K562 (cell line): Measurements from ENCODE around the gene GBA2. TPM values are rescaled to one million over a fixed set of nuclear protein-coding genes. Genes with fewer than 3 reads are reported as not detected.

Experiments
- CTBP1 ChIP-seq: fragments of 450-650 bp; IDR thresholded peaks from 2 replicates; pipeline ENCODE4 v1.6.1; 2016; ENCODE audit warnings: borderline replicate concordance
- ELF2 ChIP-seq: fragments of 250-450 bp; sonication (Bioruptor Pico); IDR thresholded peaks from 2 replicates; pipeline ENCODE4 v1.5.0; 2021; ENCODE audit warnings: mild to moderate bottlenecking
- HNRNPL ChIP-seq: fragments of 200-400 bp; formaldehyde crosslinking; IDR thresholded peaks from 2 replicates; pipeline ENCODE4 v1.6.1; 2017; ENCODE audit warnings: low read depth, mild to moderate bottlenecking, low read length
- OTX1 ChIP-seq: fragments of 450-650 bp; formaldehyde crosslinking; IDR thresholded peaks from 2 replicates; pipeline ENCODE4 v1.4.0; 2022; ENCODE audit warnings: mild to moderate bottlenecking
- PTRF ChIP-seq: fragments of 450-650 bp; IDR thresholded peaks from 2 replicates; pipeline ENCODE4 v1.6.1; 2016; ENCODE audit warnings: mild to moderate bottlenecking, missing genetic modification characterization, missing compliant biosample characterization
- RHOXF2B ChIP-seq: fragments of 250-450 bp; sonication (Bioruptor Pico); conservative IDR thresholded peaks from 2 replicates; pipeline ENCODE4 v1.5.1; 2021
- SMARCA4 ChIP-seq: fragments of 450-650 bp; IDR thresholded peaks from 2 replicates; pipeline ENCODE4 v1.6.1; 2016
- SMARCB1 ChIP-seq: IDR thresholded peaks from 2 replicates; pipeline ENCODE4 v1.6.1; 2011; ENCODE audit warnings: improper control_type of control experiment, low read depth; ENCODE audit not compliant: insufficient read length
- SMARCE1 ChIP-seq: fragments of 450-650 bp; IDR thresholded peaks from 2 replicates; pipeline ENCODE4 v1.7.1; 2016; ENCODE audit warnings: mild to moderate bottlenecking
- SRF ChIP-seq, 2 experiments: fragments of 250-450, 450-650 bp in 1 of 2; sonication (Bioruptor Pico) in 1 of 2; sonication (generic) in 1 of 2; formaldehyde crosslinking; IDR thresholded peaks; 2 replicates each; pipeline versions ENCODE4 v1.5.0 to v1.5.1; 2020 to 2022; ENCODE audit warnings: mild to moderate bottlenecking in 1 of 2, missing genetic modification reagents in 1 of 2
- XRCC5 ChIP-seq: fragments of 200-400 bp; formaldehyde crosslinking; IDR thresholded peaks from 2 replicates; pipeline ENCODE4 v1.6.1; 2017; ENCODE audit warnings: low read depth, mild to moderate bottlenecking, low read length
- ZBTB8A ChIP-seq: fragments of 450-650 bp; IDR thresholded peaks from 2 replicates; pipeline ENCODE4 v1.6.1; 2018; ENCODE audit warnings: mild to moderate bottlenecking, moderate library complexity; ENCODE audit not compliant: partially characterized antibody
- ZC3H4 ChIP-seq: sonication (generic); formaldehyde crosslinking; IDR thresholded peaks from 2 replicates; pipeline ENCODE4 v1.9.0; 2021; ENCODE audit warnings: missing genetic modification reagents, borderline replicate concordance
- polyA plus RNA-seq, 8 experiments: library from polyadenylated mRNA; depleted of rRNA in 4 of 8; stranded (reverse) in 5 of 8; unstranded in 3 of 8; fragments of >200 nt; fragmentation: Nextera tagmentation in 2 of 8; fragmentation: Illumina TruSeq in 1 of 8; extraction: Ambion mirVana in 2 of 8; extraction: Trizol in 1 of 8; gene quantifications; 2 replicates each; pipeline versions ENCODE4 v1.2.1 to v1.2.3, GENCODE V29; 2011 to 2014; ENCODE audit warnings: inconsistent platforms in 1 of 8, missing spikeins in 1 of 8
- total RNA-seq, 7 experiments: library from RNA; depleted of rRNA in 6 of 7; stranded (reverse); fragments of >200 nt in 6 of 7; fragmentation: Illumina TruSeq in 2 of 7; extraction: Trizol in 2 of 7; gene quantifications; 2 replicates each; pipeline versions ENCODE4 v1.2.1 to v1.2.3, GENCODE V29; 2011 to 2021; ENCODE audit warnings: low replicate concordance in 1 of 7
- TF ChIP-seq, protein P1 (sequence below): sonication (generic); formaldehyde crosslinking; IDR thresholded peaks from 2 replicates; pipeline ENCODE4 v1.8.0; 2023; ENCODE audit warnings: mild to moderate bottlenecking, missing genetic modification reagents
- TF ChIP-seq, protein P2 (sequence below): fragments of 250-450 bp; sonication (Bioruptor Pico); IDR thresholded peaks from 2 replicates; pipeline ENCODE4 v1.4.0; 2020; ENCODE audit warnings: mild to moderate bottlenecking
- TF ChIP-seq, protein P3 (sequence below): fragments of 250-450 bp; sonication (Bioruptor Pico); IDR thresholded peaks from 2 replicates; pipeline ENCODE4 v1.9.0; 2021; ENCODE audit warnings: mild to moderate bottlenecking, inconsistent platforms
- TF ChIP-seq, protein P4 (sequence below): fragments of 250-450 bp; sonication (Bioruptor Pico); IDR thresholded peaks from 2 replicates; pipeline ENCODE4 v1.8.0; 2022; ENCODE audit warnings: moderate library complexity, mild to moderate bottlenecking, inconsistent platforms

GBA2 gene
- total and polyA plus RNA-seq, 9 of the 15 experiments (the other 6 are each of a cell fraction or from before 2014, with no cell fraction given): 14.1 to 60.4 (median 32.1) TPM

DNA sequence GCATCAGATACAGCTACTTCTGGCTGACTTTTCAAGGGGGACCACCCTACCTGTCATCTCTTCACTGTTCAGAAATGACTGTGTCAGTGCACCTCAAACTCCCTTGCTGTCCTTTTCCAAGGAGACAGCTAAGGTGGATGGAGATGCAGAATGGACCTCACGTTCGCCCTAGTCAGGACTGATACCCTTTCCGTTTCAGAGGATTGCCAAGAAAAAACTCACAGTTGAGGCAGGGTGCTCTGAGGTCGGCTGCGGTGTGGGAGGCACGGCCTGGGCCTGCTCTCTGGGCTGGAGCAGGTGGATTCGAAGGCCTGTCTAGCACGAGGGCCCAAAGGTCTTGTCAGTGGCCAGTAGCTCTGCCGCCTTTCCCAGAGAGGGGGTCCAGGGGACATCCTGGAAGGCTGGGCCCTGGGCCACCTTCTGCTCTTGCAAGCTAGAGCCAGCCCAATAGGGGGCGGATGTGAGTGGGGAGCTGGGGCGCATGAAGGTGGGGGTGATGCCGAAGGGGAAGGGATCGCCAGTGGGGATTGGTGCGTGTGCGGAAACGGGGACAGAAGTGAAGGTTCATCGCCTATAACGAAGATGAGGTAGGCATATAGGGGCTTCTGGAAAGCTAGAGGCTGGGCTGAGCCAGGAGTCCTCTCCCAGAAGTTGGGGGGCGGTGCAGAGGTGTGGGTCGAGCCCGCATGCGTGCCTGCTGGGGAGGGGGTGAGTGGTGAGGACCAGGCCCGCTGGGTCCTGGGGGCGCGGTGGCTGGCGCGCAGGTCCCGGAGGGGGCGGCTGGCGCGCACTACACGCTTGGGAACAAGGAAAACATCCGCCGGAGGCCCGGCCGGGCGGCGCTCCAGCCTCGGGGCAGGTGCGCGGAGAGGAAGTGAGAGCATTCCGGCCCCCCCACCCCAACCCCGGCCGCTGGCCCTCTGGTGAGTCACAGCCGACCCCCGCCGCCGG, 7.5 kb upstream of the GBA2 start (continued):
- TF ChIP-seq, protein P1, sequence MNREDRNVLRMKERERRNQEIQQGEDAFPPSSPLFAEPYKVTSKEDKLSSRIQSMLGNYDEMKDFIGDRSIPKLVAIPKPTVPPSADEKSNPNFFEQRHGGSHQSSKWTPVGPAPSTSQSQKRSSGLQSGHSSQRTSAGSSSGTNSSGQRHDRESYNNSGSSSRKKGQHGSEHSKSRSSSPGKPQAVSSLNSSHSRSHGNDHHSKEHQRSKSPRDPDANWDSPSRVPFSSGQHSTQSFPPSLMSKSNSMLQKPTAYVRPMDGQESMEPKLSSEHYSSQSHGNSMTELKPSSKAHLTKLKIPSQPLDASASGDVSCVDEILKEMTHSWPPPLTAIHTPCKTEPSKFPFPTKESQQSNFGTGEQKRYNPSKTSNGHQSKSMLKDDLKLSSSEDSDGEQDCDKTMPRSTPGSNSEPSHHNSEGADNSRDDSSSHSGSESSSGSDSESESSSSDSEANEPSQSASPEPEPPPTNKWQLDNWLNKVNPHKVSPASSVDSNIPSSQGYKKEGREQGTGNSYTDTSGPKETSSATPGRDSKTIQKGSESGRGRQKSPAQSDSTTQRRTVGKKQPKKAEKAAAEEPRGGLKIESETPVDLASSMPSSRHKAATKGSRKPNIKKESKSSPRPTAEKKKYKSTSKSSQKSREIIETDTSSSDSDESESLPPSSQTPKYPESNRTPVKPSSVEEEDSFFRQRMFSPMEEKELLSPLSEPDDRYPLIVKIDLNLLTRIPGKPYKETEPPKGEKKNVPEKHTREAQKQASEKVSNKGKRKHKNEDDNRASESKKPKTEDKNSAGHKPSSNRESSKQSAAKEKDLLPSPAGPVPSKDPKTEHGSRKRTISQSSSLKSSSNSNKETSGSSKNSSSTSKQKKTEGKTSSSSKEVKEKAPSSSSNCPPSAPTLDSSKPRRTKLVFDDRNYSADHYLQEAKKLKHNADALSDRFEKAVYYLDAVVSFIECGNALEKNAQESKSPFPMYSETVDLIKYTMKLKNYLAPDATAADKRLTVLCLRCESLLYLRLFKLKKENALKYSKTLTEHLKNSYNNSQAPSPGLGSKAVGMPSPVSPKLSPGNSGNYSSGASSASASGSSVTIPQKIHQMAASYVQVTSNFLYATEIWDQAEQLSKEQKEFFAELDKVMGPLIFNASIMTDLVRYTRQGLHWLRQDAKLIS: no peak
- TF ChIP-seq SMARCA4: no peak
- TF ChIP-seq SMARCE1: no peak
- TF ChIP-seq RHOXF2B (CRISPR knock-in tag): no peak
- 0 out of 2 replicates have a peak, but pooled peaks have one; percentile 26 for TF ChIP-seq CTBP1
- TF ChIP-seq, protein P2, sequence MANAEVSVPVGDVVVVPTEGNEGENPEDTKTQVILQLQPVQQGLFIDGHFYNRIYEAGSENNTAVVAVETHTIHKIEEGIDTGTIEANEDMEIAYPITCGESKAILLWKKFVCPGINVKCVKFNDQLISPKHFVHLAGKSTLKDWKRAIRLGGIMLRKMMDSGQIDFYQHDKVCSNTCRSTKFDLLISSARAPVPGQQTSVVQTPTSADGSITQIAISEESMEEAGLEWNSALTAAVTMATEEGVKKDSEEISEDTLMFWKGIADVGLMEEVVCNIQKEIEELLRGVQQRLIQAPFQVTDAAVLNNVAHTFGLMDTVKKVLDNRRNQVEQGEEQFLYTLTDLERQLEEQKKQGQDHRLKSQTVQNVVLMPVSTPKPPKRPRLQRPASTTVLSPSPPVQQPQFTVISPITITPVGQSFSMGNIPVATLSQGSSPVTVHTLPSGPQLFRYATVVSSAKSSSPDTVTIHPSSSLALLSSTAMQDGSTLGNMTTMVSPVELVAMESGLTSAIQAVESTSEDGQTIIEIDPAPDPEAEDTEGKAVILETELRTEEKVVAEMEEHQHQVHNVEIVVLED (CRISPR knock-in tag): no peak
- TF ChIP-seq ELF2 (CRISPR knock-in tag): 0 out of 2 replicates have a peak, but pooled peaks have one; percentile 21
- TF ChIP-seq HNRNPL: no peak
- TF ChIP-seq SMARCB1: no peak
- TF ChIP-seq, protein P3, sequence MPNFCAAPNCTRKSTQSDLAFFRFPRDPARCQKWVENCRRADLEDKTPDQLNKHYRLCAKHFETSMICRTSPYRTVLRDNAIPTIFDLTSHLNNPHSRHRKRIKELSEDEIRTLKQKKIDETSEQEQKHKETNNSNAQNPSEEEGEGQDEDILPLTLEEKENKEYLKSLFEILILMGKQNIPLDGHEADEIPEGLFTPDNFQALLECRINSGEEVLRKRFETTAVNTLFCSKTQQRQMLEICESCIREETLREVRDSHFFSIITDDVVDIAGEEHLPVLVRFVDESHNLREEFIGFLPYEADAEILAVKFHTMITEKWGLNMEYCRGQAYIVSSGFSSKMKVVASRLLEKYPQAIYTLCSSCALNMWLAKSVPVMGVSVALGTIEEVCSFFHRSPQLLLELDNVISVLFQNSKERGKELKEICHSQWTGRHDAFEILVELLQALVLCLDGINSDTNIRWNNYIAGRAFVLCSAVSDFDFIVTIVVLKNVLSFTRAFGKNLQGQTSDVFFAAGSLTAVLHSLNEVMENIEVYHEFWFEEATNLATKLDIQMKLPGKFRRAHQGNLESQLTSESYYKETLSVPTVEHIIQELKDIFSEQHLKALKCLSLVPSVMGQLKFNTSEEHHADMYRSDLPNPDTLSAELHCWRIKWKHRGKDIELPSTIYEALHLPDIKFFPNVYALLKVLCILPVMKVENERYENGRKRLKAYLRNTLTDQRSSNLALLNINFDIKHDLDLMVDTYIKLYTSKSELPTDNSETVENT: no peak
- no peak for TF ChIP-seq ZBTB8A
- TF ChIP-seq XRCC5: 0 out of 2 replicates have a peak, but pooled peaks have one; percentile 53
- TF ChIP-seq ZC3H4 (CRISPR knock-in tag): no peak
- TF ChIP-seq OTX1: no peak
- TF ChIP-seq PTRF (tag): no peak
- TF ChIP-seq SRF (CRISPR knock-in tag; IDR thresholded peaks at IDR 0.05): no peak
- TF ChIP-seq, protein P4, sequence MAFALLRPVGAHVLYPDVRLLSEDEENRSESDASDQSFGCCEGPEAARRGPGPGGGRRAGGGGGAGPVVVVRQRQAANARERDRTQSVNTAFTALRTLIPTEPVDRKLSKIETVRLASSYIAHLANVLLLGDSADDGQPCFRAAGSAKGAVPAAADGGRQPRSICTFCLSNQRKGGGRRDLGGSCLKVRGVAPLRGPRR (CRISPR knock-in tag): no peak
